Motor neuron (in vitro differentiated cells): ENCODE results near the gene GCSAM. TPM values are rescaled to one million over a fixed set of nuclear protein-coding genes. Genes with fewer than 3 reads are reported as not detected.
"Not testable (repeated sequence)": the region's sequence is repeated elsewhere in the genome, so short reads cannot be mapped to it uniquely, and the experiment has no call there.

Experiments used
- ATAC-seq, 8 experiments: fragments of 200-7000 bp; cut with Tn5 transposase; replicated peaks in 6 of 8; 2 replicates each; pipeline ENCODE4 v1.8.0; 2021; ENCODE audit warnings: mild to moderate bottlenecking in 8 of 8, moderate library complexity in 8 of 8
- H3K27ac ChIP-seq, 2 donors: fragments of 250-450 bp; sonication (Bioruptor Pico); 2 replicates each; pipeline ENCODE4 v1.9.0; 2021; ENCODE audit warnings: antibody characterized with exemption in 2 of 2, mild to moderate bottlenecking in 2 of 2, moderate library complexity in 1 of 2
- H3K4me1 ChIP-seq, 2 donors: fragments of 250-450 bp; sonication (Bioruptor Pico); replicated peaks in 1 of 2; 2 replicates each; pipeline ENCODE4 v1.6.1; 2021; ENCODE audit warnings: antibody characterized with exemption in 2 of 2, mild to moderate bottlenecking in 2 of 2, moderate library complexity in 1 of 2
- H3K4me3 ChIP-seq, 5 donors: fragments of 250-450 bp; sonication (Bioruptor Pico); 2 replicates each; pipeline ENCODE4 v1.9.0; 2021; ENCODE audit warnings: antibody characterized with exemption in 5 of 5, mild to moderate bottlenecking in 5 of 5, moderate library complexity in 4 of 5
- whole genome bisulfite sequencing, 10 experiments: fragments of 450-650 bp; shearing (Covaris generic); methylation state at CpG; one replicate each; pipeline ENCODE4 v1.0.0; 2022; 5-methylcytosine and 5-hydroxymethylcytosine counted together
- in situ Hi-C, 9 experiments: fragments of 400-800 bp; cut with MboI; loops; one replicate each; pipeline ENCODE4 v1.15.0; 2021; ENCODE audit warnings: low sequenced_read_pairs in 9 of 9, low pct_unique_long_range_greater_than_20kb in 2 of 9; ENCODE audit not compliant: unreplicated experiment in 9 of 9
- total RNA-seq, 8 experiments: library from RNA; unstranded; fragments of 300-600 nt; gene quantifications; 2 replicates each; pipeline versions ENCODE4 v1.2.3 to v1.2.4, GENCODE V29; 2022

GCSAM gene
- total RNA-seq, 8 experiments from 2014 or later = 0.13 to 0.38 (median 0.36) TPM; not detected in 3

DNA sequence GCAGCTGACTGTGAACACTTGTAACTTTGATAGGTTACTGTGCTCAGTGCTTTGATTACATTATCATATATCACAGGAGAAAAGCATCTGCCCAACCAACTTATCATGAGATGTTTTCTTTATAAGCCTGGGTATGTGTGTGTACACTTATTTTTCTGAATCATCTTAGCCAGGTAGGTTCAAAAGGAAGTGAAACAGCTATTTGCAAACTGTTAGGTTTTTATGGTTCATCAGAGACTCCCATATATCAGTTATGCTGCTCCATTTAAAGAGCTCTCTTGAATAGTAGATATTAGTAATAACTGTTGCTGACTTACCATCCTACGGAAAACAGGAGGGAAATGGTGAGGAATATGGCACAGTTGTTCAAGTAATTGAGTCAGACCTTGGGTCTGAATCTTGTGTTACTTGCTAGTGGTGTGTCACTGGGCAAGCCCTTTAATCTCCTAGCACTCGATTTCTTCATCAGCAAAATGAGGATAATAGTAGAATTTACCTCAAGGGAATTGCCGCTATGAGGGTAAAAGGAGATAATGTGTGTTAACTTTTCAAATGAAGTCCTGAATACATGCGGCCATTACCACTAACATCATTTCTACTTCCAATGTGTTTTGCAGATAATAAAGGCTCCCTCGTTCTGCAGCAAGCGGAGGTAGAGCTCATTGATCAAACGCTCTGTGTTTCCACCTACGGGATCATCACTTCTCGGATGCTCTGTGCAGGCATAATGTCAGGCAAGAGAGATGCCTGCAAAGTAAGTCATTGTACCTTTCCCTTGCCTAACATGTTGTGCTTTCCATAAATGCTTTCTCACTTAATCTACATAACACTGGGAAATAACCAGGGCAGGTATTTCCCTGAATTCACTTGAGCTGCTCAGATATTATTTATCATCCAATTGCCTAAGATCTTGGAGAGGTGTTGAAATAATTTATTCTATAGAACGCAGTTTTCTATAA lies 54.6 kb downstream of the GCSAM start:
- 0 to 81% (median 73%) methylated on average over 1 to 10 of the region's 10 CpGs; no CpG with 5 or more reads in 1 of the 10 experiments for WGBS, 10 experiments
- Histone ChIP-seq H3K27ac (no peak overlapping the region), H3K4me3 (no peak overlapping the region), H3K4me1 (peaks cover 0 to 10% of the 10 kb centered on the region in 2 donors)
- in situ Hi-C loops = no loop called here
- no peak for ATAC-seq

DNA sequence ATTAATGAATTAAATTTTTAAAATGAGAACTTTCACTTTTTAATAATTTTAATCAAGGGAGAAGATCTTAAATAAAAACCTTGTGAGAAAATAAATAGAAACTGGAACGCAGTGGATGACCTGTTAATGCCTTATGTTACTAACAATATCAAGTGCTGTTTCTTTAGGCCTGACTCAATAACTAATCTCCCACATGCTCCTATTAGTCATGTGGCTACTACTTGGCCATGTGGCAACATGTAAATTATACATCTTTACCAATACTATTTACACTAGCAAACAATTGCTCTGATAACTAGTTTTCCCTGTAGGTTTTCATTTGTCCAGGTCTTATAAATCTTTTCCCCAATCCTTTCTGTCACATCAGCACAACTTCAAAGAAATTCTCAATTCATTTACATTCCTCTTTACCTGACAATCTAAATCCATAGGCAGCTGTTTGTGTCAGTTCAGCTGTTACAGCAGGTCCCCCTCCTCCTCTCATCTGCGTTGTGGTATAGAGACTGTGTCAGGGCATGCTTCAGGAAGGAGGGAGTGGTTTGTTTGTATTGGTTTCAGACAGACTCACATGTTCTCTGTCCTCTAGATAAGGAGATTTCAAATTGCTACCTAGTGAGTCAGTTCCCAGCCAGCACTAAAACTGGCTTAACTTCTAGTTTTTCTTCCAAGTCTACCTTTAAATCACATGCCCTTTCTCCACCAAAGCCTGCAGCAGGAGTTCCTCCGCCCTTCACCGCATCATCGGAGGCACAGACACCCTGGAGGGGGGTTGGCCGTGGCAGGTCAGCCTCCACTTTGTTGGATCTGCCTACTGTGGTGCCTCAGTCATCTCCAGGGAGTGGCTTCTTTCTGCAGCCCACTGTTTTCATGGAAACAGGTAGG lies 58.2 kb downstream of the GCSAM start:
- peak; percentile 56 to 100 (median 78) for ATAC-seq
- Histone ChIP-seq H3K4me3 (no peak overlapping the region), H3K27ac (no peak overlapping the region), H3K4me1 (peaks cover 0 to 10% of the 10 kb centered on the region in 2 donors)
- in situ Hi-C loops = loop anchor here in 2 of 9 experiments (25.0 kb wide), 1 partner anchor 363 kb away; no protein-coding TSS in a partner anchor
- WGBS, 10 experiments = 0 to 85% (median 50%) methylated on average over 1 to 6 of the region's 6 CpGs; no CpG with 5 or more reads in 1 of the 10 experiments

GRCh38 chr3:112074006-112074405 lies 59.0 kb downstream of the GCSAM start:
- Histone ChIP-seq H3K4me3 (no peak overlapping the region), H3K27ac (no peak overlapping the region), H3K4me1 (peaks cover 0 to 10% of the 10 kb centered on the region in 2 donors)
- WGBS, 10 experiments = 0 to 100% (median 90%) methylated on average over 1 to 2 of the region's 2 CpGs; no CpG with 5 or more reads in 4 of the 10 experiments
- in situ Hi-C loops = loop anchor here in 2 of 9 experiments (25.0 kb wide), 1 partner anchor 362 kb away; no protein-coding TSS in a partner anchor
- ATAC-seq = no peak

DNA sequence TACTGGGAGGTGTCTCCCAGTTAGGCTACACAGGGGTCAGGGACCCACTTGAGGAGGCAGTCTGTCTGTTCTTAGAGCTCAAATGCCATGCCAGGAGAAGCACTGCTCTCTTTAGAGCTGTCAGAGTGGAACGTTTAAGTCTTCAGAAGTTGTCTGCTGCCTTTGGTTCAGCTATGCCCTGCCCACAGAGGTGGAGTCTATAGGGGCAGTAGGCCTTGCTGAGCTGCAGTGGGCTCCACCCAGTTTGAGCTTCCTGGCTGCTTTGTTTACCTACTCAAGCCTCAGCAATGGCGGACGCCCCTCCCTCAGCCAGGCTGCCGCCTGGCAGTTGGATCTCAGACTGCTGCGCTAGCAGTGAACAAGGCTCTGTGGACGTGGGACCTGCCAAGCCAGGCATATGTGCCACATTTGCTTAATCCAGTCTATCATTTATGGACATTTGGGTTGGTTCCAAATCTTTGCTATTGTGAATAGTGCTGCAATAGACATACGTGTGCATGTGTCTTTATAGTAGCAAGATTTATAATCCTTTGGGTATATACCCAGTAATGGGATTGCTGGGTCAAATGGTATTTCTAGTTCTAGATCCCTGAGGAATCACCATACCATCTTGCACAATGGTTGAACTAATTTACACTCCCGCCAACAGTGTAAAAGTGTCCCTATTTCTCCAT lies 60.5 kb downstream of the GCSAM start:
- not testable (repeated sequence) for H3K4me1 ChIP-seq, ATAC-seq, H3K27ac ChIP-seq, H3K4me3 ChIP-seq
- 33 to 100% (median 100%) methylated on average over 1 to 3 of the region's 8 CpGs; no CpG with 5 or more reads in 3 of the 10 experiments for WGBS, 10 experiments
- in situ Hi-C loops = loop anchor here in 2 of 9 experiments (25.0 kb wide), 1 partner anchor 360 kb away; no protein-coding TSS in a partner anchor

Other genes starting within 250 kb of the GCSAM start
- gene ABHD10, start 154.2 kb downstream of the GCSAM start, total RNA-seq = 10 to 100 TPM; 29.6 to 56.2 (median 39.8) TPM
- gene TAGLN3, start 134.3 kb downstream of the GCSAM start, total RNA-seq = 100 to 1,000 TPM in 5 of 8 experiments, under 1 TPM in 1, not detected in 2; 0.67 to 422 (median 194) TPM
- gene TMPRSS7, start 98.5 kb downstream of the GCSAM start, total RNA-seq = 1 to 10 TPM in 1 of 8 experiments, under 1 TPM in 2, not detected in 5; 0.17 to 2.1 (median 0.20) TPM
- gene C3orf52, start 46.9 kb downstream of the GCSAM start, total RNA-seq = 1 to 10 TPM in 3 of 8 experiments, under 1 TPM in 5; 0.11 to 4.4 (median 0.45) TPM
- under 1 TPM in 2 of 8 experiments, not detected in 6; 0.05 to 0.27 TPM for gene SLC9C1, start 161.0 kb upstream of the GCSAM start, total RNA-seq
- 10 to 100 TPM in 6 of 8 experiments, 1 to 10 TPM in 1, not detected in 1; 1.0 to 79.1 (median 65.7) TPM for gene CD200, start 199.9 kb upstream of the GCSAM start, total RNA-seq